ENCODE results near the gene PPP2R5D. TPM values are rescaled to one million over a fixed set of nuclear protein-coding genes. Genes with fewer than 3 reads are reported as not detected.

Gene PPP2R5D
- total and polyA plus RNA-seq, 2 of the 8 experiments (the other 6 are each of a cell fraction or from before 2014, with no cell fraction given), result 52.1 to 55.7 TPM

DNA sequence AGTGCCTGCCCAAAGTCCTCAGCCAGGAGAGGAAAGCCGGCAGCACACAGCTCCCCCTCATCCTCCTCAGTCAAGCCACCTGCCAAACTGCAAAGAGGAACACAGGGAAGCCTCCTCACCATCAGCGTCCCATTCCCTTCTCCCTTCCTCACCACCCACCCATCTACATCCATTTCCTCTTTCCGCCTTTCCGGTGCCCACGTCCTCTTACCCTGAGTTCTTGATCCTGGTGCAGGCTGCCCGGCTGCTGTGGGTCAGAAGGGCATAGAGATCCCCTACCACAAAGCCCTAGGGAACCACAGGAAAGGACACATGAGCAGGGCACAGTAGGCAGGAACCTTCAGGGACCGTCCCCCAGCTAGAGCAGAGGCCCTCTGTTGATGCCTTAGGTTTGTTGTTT is 17.8 kb upstream of the PPP2R5D start:
- Histone ChIP-seq H3K18ac (ENCODE audit: extremely low read depth, low read length) (no peak overlapping the region), H3K4me2 (ENCODE audit: insufficient read depth in 1 of 2, low read depth in 2 of 2, low read length in 2 of 2) (no peak overlapping the region), H2BK120ac (replicated peaks; ENCODE audit: low read depth, low read length) (no peak overlapping the region), H3K4me3 (ENCODE audit: extremely low read depth in 1 of 4, insufficient read depth in 2 of 4, low read depth in 3 of 4, low read length in 4 of 4) (no peak overlapping the region), H3K27me3 (replicated peaks in 1 of 4; ENCODE audit: control insufficient read depth in 3 of 4, extremely low read depth in 1 of 4, insufficient read depth in 3 of 4, low read length in 3 of 4) (no peaks in the 10 kb centered on the region), H3K4me1 (replicated peaks in 1 of 4; ENCODE audit: control insufficient read depth in 3 of 4, insufficient read depth in 4 of 4, low read length in 3 of 4) (peaks cover 0 to 10% (median 4%) of the 10 kb centered on the region in 4 experiments; a peak in 5 of 7 replicates), H3K9me3 (ENCODE audit: insufficient read depth in 2 of 2, low read depth in 1 of 2, low read length in 1 of 2) (no peaks in the 10 kb centered on the region), H3K79me2 (ENCODE audit: control insufficient read depth in 1 of 2, insufficient read depth in 2 of 2, low read length in 2 of 2) (no peaks in the 10 kb centered on the region), H2BK15ac (ENCODE audit: low read length) (no peak overlapping the region), H4K91ac (replicated peaks; ENCODE audit: insufficient read length, low read length) (no peak overlapping the region), H2BK5ac (ENCODE audit: low read depth, low read length) (no peak overlapping the region), H3K27ac (ENCODE audit: low read depth, low read length) (no peak overlapping the region), H3K14ac (ENCODE audit: insufficient read length) (no peak overlapping the region), H2AFZ (ENCODE audit: low read length) (no peak overlapping the region), H3K23ac (ENCODE audit: insufficient read length) (no peak overlapping the region), H3K4ac (replicated peaks; ENCODE audit: insufficient read length, low read depth, low read length) (no peak overlapping the region), H3K36me3 (ENCODE audit: control insufficient read depth in 2 of 4, insufficient read depth in 4 of 4, low read length in 3 of 4) (peaks cover 0 to 2% (median 0%) of the 10 kb centered on the region in 4 experiments; a peak in 1 of 8 replicates), H3K56ac (replicated peaks; ENCODE audit: insufficient read length, low read depth, low read length) (no peak overlapping the region), H3K79me1 (ENCODE audit: low read depth, low read length) (no peaks in the 10 kb centered on the region; the same call in 1 of the 2 replicates), H3K9ac (replicated peaks in 1 of 4; ENCODE audit: extremely low read depth in 1 of 4, low read depth in 3 of 4, low read length in 3 of 4) (no peak overlapping the region), H4K20me1 (replicated peaks in 1 of 2; ENCODE audit: control insufficient read depth in 1 of 2, insufficient read depth in 2 of 2, low read length in 2 of 2) (peaks cover 0 to 2% of the 10 kb centered on the region in 2 experiments), H2AK5ac (ENCODE audit: low read depth, low read length) (no peak overlapping the region), H2BK20ac (ENCODE audit: low read length) (no peak overlapping the region), H2BK12ac (ENCODE audit: low read depth, low read length) (no peak overlapping the region), H4K5ac (ENCODE audit: insufficient read length, low read depth, low read length) (no peak overlapping the region), H3K23me2 (ENCODE audit: low read depth, low read length) (no peaks in the 10 kb centered on the region), H4K8ac (ENCODE audit: extremely low read depth, insufficient read depth, low read length) (no peak overlapping the region)
- DNase-seq (ENCODE audit: low read depth in 1 of 2, low spot score in 2 of 2) (no peak), FAIRE-seq (no peak)
- ChIA-PET CTCF (ENCODE audit: partially characterized antibody) (interaction anchor here (1.1 to 3.9 kb wide), 7 partner anchors 13 to 177 kb away, joined by 3 to 33 read pairs (median 7); partner anchors contain the start of genes CUL7 and PEX6), POLR2A (ENCODE audit: partially characterized antibody) (interaction anchor here (3.1 to 4.4 kb wide), 2 partner anchors 8 to 13 kb away, joined by 13 to 27 read pairs; partner anchors contain the start of gene PEX6)
- WGBS, 2 experiments (ENCODE audit: extremely low coverage in 1 of 2, insufficient coverage in 1 of 2, insufficient read length in 1 of 2, insufficient replicate concordance in 2 of 2, low coverage in 1 of 2, low lambda C conversion rate in 2 of 2, missing lambda C conversion rate in 1 of 2), result 92% methylated on average over 7 of the region's 7 CpGs; no CpG with 5 or more reads in 1 of the 2 experiments
- TF ChIP-seq, protein P1, sequence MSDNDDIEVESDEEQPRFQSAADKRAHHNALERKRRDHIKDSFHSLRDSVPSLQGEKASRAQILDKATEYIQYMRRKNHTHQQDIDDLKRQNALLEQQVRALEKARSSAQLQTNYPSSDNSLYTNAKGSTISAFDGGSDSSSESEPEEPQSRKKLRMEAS (IDR thresholded peaks at IDR 0.05), result no peak
- no peak for TF ChIP-seq CBX5 (IDR thresholded peaks at IDR 0.05; ENCODE audit: low read depth, low read length)
- TF ChIP-seq EGR1 (IDR thresholded peaks at IDR 0.05; ENCODE audit: borderline replicate concordance, low read depth, low read length), result no peak
- no peak for TF ChIP-seq CREB1 (IDR thresholded peaks at IDR 0.05)
- no peak for TF ChIP-seq ASH2L (IDR thresholded peaks at IDR 0.05; ENCODE audit: low read length)
- TF ChIP-seq, protein P2, sequence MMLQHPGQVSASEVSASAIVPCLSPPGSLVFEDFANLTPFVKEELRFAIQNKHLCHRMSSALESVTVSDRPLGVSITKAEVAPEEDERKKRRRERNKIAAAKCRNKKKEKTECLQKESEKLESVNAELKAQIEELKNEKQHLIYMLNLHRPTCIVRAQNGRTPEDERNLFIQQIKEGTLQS (IDR thresholded peaks at IDR 0.05; ENCODE audit: insufficient read depth, low read depth, low read length), result no peak
- TF ChIP-seq TBP (IDR thresholded peaks at IDR 0.05; ENCODE audit: low read depth, low read length), result no peak
- TF ChIP-seq FOSL1 (IDR thresholded peaks at IDR 0.05; ENCODE audit: insufficient read depth, low read depth, low read length), result no peak
- no peak for TF ChIP-seq JUN (IDR thresholded peaks at IDR 0.05; ENCODE audit: low read depth, low read length)
- TF ChIP-seq TCF12 (IDR thresholded peaks at IDR 0.05; ENCODE audit: low read depth, low read length), result no peak

All from H1 (cell line).